Measurements from ENCODE around the gene WWOX. TPM values are rescaled to one million over a fixed set of nuclear protein-coding genes. Genes with fewer than 3 reads are reported as not detected.

Gene WWOX
- total and polyA plus RNA-seq, 2 of the 8 experiments (the other 6 are each of a cell fraction or from before 2014, with no cell fraction given), result 5.4 to 16.7 TPM

DNA sequence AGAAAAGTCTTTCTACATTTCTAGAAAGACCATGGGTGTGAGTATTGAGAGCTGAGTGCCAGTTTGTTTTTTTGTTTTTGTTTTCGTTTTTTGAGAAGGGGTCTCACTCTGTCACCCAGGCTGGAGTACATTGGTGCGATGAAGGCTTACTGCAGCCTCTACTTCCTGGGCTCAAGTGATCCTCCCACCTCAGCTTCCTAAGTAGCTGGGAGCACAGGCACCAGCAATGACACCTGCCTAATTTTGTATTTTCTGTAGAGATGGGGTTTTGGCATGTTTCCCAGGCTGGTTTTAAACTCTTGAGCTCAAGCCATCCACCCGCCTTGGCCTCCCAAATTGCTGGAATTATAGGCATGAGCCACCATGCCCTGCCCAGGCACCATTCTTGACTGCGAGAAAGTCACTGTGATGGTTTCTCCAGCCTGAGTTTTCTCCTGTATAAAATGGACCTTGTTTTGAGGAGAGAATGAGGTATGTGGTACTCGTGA lies 827.3 kb downstream of the WWOX start:
- H3K4me1 ChIP-seq (replicated peaks in 1 of 4; ENCODE audit: control insufficient read depth in 3 of 4, insufficient read depth in 4 of 4, low read length in 3 of 4), result no peaks in the 10 kb centered on the region
- WGBS, 2 experiments (ENCODE audit: extremely low coverage in 1 of 2, insufficient coverage in 1 of 2, insufficient read length in 1 of 2, insufficient replicate concordance in 2 of 2, low coverage in 1 of 2, low lambda C conversion rate in 2 of 2, missing lambda C conversion rate in 1 of 2), result 97% methylated on average over 5 of the region's 5 CpGs; no CpG with 5 or more reads in 1 of the 2 experiments
- no peak for TF ChIP-seq ASH2L (IDR thresholded peaks at IDR 0.05; ENCODE audit: low read length)
- TF ChIP-seq EGR1 (IDR thresholded peaks at IDR 0.05; ENCODE audit: borderline replicate concordance, low read depth, low read length), result no peak
- TF ChIP-seq SP2 (IDR thresholded peaks at IDR 0.05; ENCODE audit: low read length), result no peak
- no peak for TF ChIP-seq JUN (IDR thresholded peaks at IDR 0.05; ENCODE audit: low read depth, low read length)
- no peak for TF ChIP-seq HDAC6 (IDR thresholded peaks at IDR 0.05; ENCODE audit: low read depth, low read length)
- no peak for TF ChIP-seq NRF1 (IDR thresholded peaks at IDR 0.05; ENCODE audit: low read depth, low read length)
- TF ChIP-seq, protein P1, sequence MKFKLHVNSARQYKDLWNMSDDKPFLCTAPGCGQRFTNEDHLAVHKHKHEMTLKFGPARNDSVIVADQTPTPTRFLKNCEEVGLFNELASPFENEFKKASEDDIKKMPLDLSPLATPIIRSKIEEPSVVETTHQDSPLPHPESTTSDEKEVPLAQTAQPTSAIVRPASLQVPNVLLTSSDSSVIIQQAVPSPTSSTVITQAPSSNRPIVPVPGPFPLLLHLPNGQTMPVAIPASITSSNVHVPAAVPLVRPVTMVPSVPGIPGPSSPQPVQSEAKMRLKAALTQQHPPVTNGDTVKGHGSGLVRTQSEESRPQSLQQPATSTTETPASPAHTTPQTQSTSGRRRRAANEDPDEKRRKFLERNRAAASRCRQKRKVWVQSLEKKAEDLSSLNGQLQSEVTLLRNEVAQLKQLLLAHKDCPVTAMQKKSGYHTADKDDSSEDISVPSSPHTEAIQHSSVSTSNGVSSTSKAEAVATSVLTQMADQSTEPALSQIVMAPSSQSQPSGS (IDR thresholded peaks at IDR 0.05; ENCODE audit: low read length), result no peak
- no peak for TF ChIP-seq POU5F1 (IDR thresholded peaks at IDR 0.05; ENCODE audit: low read depth, low read length)
- TF ChIP-seq, protein P2, sequence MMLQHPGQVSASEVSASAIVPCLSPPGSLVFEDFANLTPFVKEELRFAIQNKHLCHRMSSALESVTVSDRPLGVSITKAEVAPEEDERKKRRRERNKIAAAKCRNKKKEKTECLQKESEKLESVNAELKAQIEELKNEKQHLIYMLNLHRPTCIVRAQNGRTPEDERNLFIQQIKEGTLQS (IDR thresholded peaks at IDR 0.05; ENCODE audit: insufficient read depth, low read depth, low read length), result no peak
- no peak overlapping the region for H4K8ac ChIP-seq (ENCODE audit: extremely low read depth, insufficient read depth, low read length)
- no peak overlapping the region for H3K9ac ChIP-seq (replicated peaks in 1 of 4; ENCODE audit: extremely low read depth in 1 of 4, low read depth in 3 of 4, low read length in 3 of 4)
- POLR2A ChIA-PET (ENCODE audit: partially characterized antibody), result no interaction called here
- H3K79me2 ChIP-seq (ENCODE audit: control insufficient read depth in 1 of 2, insufficient read depth in 2 of 2, low read length in 2 of 2), result no peaks in the 10 kb centered on the region
- 0 out of 2 replicates have a peak overlapping the region, but pooled peaks have one; percentile 41 for H2BK20ac ChIP-seq (ENCODE audit: low read length)
- no peak overlapping the region for H2BK5ac ChIP-seq (ENCODE audit: low read depth, low read length)
- H2AFZ ChIP-seq (ENCODE audit: low read length), result no peak overlapping the region
- H3K27ac ChIP-seq (ENCODE audit: low read depth, low read length), result no peak overlapping the region
- no peak overlapping the region for H4K91ac ChIP-seq (replicated peaks; ENCODE audit: insufficient read length, low read length)
- H3K23me2 ChIP-seq (ENCODE audit: low read depth, low read length), result no peaks in the 10 kb centered on the region
- no peak overlapping the region for H2BK15ac ChIP-seq (ENCODE audit: low read length)
- no peak for DNase-seq (ENCODE audit: low read depth in 1 of 2, low spot score in 2 of 2)
- no peak overlapping the region for H3K18ac ChIP-seq (ENCODE audit: extremely low read depth, low read length)
- no peak overlapping the region for H2BK120ac ChIP-seq (replicated peaks; ENCODE audit: low read depth, low read length)
- no peak for FAIRE-seq
- no peaks in the 10 kb centered on the region for H3K79me1 ChIP-seq (ENCODE audit: low read depth, low read length)
- no peak overlapping the region for H3K14ac ChIP-seq (ENCODE audit: insufficient read length)
- H3K27me3 ChIP-seq (replicated peaks in 1 of 4; ENCODE audit: control insufficient read depth in 3 of 4, extremely low read depth in 1 of 4, insufficient read depth in 3 of 4, low read length in 3 of 4), result no peaks in the 10 kb centered on the region
- no peak overlapping the region for H3K4ac ChIP-seq (replicated peaks; ENCODE audit: insufficient read length, low read depth, low read length)
- no peak overlapping the region for H4K5ac ChIP-seq (ENCODE audit: insufficient read length, low read depth, low read length)
- H4K20me1 ChIP-seq (replicated peaks in 1 of 2; ENCODE audit: control insufficient read depth in 1 of 2, insufficient read depth in 2 of 2, low read length in 2 of 2), result no peaks in the 10 kb centered on the region
- H3K36me3 ChIP-seq (ENCODE audit: control insufficient read depth in 2 of 4, insufficient read depth in 4 of 4, low read length in 3 of 4), result 0 out of 8 replicates have a peak, but pooled peaks cover 0 to under 1% (median 0%) of the 10 kb centered on the region in 4 experiments
- no peak overlapping the region for H2BK12ac ChIP-seq (ENCODE audit: low read depth, low read length)
- no peak overlapping the region for H3K56ac ChIP-seq (replicated peaks; ENCODE audit: insufficient read length, low read depth, low read length)
- H3K4me2 ChIP-seq (ENCODE audit: insufficient read depth in 1 of 2, low read depth in 2 of 2, low read length in 2 of 2), result no peak overlapping the region
- H3K9me3 ChIP-seq (ENCODE audit: insufficient read depth in 2 of 2, low read depth in 1 of 2, low read length in 1 of 2), result peaks cover 7 to 9% of the 10 kb centered on the region in 2 experiments
- H3K4me3 ChIP-seq (ENCODE audit: extremely low read depth in 1 of 4, insufficient read depth in 2 of 4, low read depth in 3 of 4, low read length in 4 of 4), result no peak overlapping the region
- H3K23ac ChIP-seq (ENCODE audit: insufficient read length), result no peak overlapping the region
- CTCF ChIA-PET (ENCODE audit: partially characterized antibody), result interaction anchor here (1.0 to 3.2 kb wide), 4 partner anchors 11 to 43 kb away, joined by 3 to 9 read pairs (median 4); no protein-coding TSS in a partner anchor
- H2AK5ac ChIP-seq (ENCODE audit: low read depth, low read length), result no peak overlapping the region

All from H1 (cell line).